Fibroblast of skin of back (primary cell): ENCODE data around the gene TOM1L2.

Source experiments
- DNase-seq: peaks from one replicate; pipeline ENCODE4 v3.0.0-alpha.2; 2013

Gene TOM1L2

DNA sequence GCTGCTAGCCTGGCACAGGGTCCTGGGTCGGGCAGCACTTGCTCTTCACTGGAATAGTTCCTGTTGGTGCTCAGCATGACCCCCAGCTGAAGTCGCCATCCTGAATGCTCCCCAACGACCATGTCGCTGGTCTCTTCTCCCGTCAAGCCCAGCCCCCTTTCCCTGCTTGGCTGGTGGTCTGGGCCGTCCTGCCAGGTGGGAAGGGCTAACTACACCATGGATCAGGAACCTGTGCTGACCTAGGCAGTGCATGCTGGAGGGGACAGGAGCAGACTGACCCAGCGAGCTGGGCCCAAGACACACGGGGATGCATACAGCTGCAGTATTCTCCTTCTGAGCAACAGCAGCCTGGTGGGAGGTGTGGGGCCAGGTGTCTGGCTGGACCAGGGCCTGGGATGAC is 126.2 kb downstream of the TOM1L2 start:
- no peak for DNase-seq

DNA sequence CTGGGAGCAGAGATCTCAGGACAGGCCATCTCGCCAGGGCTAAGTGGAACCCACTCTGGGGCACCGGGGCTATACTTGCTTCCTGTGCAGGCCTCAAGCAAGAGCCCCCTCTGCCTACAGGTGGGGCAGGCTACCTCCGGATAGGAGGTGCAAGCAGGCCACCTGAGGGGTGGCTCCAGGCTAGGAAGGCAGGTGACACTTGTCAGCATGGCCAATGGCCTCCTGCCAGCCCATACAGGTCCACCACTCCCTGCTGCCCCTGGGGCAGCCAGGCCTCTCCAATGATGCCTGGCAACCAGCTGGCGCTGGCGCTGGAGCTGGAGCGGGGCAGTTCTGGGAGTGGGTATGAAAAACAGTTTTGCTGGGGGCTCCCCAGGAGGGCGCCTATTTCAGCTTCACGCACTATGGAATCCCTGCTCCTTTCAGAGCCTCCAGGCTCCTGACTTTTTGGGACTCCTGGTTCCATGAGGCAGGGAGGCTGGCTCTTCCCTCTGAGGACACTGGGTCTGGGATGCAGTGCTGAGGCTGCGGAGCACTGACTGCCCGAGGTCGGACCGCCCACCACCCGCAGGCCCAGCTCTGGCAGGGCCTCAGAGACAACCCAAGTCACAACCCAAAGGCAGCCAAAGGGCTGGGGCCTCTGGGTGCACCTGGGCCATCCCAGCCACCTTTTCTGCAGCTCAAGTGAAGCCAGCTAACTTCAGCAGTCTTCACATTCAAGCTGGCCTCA is 127.0 kb downstream of the TOM1L2 start:
- DNase-seq: no peak

DNA sequence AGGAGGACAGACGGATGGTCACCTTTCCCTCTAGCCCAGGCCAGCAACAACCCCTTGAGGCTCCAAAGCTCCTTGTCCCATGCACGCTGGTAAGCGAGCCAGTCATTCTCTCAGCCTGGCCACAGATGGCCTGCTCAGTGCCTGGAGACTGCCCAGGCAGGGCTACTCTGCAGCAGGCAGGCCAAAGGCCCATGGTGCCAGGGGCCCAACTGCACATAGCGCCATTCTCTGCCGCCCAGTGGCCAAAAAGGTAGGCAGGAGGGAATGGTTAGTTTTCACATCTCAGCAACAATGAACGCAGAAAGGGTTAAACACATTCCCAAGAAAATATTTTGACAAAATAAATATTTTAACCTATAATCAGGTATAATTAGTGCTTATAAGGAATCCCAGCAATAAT is 127.7 kb downstream of the TOM1L2 start:
- DNase-seq: no peak

DNA sequence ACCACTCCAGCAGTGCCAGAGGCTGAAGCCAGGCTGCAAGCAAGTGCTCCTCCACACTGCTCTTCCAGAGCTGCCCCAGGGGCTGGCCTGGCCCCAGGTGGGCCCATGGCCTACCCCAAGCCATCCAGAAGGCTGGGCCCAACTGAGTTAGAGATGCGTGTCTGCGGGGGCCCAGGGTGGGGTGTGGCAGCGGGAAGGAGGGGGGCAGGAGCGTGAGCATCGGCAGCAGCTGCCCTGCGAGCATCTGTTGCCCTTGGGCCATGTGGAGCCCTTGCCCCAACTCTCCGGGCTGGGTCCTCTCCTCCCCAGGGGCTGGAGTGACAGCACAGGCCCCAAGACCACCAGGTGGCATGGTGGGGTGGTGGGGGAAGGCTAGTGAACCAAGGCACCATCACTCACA is 128.1 kb downstream of the TOM1L2 start:
- DNase-seq: no peak

DNA sequence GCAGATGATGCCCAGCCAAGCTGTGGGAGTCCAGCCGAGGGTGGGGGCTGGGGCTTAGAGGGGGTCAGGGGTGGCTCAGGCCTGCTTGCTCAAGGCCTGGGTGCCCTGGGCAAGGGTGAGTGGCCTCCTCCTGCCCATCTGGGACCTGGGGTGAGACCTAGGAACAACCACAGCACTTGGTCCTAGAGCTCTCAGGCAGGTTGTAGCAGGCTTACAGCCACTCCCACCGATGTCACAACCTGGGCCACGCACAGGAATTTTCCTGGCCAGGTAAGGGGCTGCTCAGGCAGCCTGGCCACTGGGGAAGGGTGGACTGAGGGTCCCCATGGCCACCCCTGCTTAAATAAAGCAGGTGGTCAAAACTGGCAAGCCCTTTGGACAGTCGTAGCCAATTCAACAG is 129.1 kb downstream of the TOM1L2 start:
- no peak for DNase-seq

DNA sequence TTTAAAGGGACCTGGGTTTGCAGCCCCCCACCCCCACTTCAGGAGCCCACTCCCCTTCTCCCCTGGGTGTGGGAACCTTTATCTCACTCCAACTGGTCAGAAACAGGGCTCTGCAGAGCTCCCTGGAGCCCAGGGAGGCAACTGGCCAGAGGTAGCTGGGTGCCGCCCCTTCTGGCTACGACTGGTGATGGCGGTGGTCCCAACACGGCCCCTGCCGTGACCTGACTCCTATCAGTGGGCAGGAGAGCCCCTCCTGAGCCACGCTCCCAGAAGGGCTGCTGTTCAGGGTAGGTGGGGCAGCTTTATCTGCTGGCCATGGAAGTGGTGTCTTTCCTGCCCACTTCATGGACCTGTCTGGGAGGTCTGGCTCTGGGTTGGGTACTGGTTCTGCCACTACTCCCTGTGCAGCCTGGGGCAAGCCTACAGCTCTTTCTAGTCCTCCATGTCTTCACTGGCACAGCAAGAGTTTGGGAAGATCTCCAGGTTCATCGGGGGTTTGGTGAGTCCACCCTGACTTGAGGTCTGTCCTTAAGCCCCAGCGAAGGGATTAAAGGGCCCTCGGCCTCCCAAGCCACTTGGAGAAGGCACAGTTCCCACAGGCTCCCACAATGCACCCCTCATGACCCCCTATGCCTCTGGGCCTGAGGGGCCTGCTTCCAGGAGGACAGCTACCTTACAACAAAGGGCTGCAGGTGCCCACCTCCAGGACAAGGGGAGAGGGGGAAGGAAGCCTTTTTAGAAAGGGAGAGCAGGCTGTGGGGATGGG is 129.9 kb downstream of the TOM1L2 start:
- no peak for DNase-seq

DNA sequence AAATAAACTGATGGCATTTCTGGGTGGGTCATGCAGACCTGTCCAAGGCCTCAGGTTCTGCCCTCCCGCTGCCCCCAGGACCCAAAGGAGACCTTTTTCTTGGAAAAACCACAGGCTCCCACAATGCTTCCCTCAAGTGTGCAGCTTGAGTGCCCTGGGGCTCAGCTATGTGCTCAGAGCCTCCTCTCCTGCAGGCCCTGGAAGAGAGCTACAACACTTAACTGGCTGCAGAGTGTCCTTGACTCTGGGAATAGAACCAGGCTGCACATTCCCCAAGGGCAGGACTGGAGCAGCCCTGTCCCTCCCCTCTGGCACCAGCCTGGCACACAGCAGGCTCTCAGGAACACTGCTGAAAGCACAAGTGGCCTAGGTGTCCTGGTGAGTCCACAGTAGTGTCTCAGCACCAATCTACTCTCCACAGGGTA is 130.6 kb downstream of the TOM1L2 start:
- DNase-seq: no peak

DNA sequence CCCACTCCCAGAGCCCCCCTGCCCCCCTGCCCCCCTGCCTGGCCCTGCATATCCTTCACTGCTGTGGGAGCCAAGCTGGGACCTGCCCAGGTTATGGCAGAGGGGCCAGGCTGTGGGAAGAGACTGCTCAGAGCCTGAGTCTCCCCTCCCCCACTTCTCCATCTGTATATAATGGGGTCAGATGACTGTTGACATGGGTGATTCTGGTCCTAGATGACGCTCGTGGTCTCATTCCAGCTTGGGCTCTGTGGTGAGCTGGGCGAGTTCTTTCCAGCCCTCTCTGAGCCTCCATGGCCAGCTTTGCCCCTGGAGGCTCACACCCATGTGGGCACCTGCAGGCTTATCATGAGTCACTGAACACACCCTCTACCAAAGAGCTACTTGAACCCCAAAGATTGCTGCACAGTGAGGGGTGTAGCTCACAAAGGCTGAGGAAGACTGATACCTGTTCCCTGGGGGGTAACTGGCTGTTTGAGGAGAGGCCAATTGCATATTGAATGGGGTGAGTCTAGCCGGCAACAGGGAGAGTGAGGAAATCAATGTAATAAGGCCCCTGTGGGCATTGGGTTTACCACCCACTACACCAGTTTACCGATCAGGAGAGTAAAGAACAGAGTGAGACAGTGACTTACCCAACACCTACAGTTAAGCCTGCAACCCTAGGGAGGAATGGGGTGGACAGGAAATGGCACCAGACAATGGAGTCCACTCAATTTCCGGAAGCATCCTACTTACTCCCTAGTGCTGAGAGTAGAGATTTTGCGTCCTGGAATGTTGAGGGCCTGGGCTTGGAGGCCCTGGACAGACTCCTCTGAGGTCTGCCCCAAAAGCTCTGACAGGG is 131.2 kb downstream of the TOM1L2 start:
- DNase-seq: no peak

DNA sequence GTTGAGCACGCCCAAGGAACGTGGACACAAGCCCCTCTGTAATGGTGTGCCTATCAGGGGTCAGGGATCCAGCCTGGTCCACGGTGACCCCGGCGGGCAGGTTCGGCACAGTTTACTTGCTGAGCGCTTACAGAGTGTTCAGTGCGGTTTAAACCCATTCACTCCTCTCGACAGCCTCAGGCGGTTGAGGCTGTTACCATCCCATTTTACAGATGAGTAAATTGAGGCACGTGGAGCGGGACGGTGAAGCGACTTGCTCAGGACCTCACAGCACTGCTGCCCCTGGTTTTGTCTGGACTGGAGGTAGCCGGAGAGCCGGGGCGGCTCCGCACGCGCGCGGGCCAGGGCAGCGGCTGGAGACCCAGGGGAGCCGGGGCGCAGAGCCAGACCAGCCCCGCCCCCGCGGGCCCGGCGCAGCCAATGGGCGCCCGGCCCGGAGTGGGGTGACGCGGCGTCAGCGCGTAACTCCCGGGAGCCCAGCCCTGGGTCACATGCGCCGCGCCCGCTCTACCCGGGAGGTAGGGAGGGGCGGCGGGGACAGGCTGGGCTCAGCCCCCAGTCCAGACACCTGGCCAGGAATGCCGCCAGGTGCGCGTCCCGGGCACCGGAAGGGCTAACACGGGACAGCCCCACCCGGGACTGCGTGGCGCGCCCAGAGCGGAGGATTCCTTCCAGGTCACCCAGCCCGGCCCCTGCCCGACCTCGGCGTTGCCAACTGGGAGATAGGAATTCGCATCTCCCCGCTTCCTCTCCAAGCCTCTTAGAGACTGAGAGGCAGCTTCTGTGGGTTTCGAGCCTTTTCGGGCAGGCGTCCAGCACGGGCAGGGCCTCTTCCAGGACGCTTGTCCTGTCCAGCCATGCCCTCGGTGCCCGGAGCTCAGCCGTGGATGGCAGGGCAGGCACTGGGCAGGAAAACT is 132.2 kb downstream of the TOM1L2 start:
- DNase-seq: peak; percentile 88

DNA sequence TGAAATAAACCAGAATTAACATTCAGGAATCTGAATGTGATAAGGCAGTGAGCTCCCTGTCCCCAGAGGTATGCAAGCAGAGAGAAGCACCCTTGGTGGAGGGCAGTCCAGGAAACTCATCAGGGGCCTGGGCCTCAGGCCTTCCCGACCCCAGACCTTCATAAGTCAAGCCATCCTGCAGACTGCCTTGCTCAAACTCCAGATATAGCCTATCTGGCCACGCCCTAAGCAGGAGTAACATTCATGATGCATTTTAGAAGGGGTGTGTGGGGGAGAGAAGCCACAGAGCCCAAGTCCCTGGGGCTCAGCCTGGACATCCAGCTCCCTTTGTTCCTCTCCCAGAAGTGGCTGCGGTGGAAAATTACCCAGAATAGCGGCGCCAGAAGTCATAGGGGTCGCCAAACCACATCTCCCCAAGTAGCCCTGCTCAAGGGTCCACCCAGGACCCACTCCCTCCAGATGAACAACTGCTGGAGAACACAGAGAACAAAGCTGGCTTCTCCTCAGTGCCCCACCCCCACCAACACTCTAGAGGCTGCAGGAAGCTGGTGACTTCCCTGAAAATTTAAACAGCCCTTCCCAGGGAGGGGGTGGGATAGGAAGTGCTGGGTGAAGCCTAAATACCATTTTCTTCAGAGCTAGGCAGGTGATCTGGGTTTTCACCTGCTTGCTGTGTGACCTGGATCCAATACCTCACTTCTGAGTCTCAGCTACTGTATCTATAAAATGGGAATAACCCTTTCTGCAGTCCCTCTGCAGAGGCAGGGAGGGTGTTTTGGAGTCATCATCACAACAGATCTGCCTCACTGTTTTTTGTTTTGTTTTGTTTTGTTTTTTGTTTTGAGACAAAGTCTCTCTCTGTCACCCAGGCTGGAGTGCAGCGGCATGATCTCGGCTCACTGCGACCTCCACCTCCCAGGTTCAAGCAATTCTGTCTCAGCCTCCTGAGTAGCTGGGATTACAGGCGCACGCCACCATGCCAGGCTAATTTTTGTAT is 133.9 kb downstream of the TOM1L2 start:
- DNase-seq: peak; percentile 53

DNA sequence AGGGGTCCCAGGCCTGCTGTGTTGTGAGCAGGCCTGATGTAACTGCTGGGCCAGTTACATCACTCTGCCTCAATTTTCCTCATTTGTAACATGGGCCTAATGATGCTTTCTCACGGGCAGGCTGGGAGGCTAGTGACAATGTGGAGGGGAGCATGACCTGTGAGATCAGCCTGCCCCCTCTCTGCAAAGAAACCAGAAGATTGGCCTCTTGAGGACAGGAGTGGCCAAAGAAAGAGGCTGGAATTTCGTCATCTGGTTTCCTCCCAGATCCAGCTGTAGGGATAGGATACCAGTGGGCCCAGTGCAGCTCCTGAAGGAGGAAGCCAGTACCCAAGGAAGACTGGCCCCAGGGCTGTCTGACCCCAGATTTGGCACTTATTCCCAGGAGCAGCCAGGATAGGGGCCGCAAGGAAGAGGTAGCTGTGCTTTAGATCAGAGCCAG is 134.8 kb downstream of the TOM1L2 start:
- peak; percentile 77 for DNase-seq

DNA sequence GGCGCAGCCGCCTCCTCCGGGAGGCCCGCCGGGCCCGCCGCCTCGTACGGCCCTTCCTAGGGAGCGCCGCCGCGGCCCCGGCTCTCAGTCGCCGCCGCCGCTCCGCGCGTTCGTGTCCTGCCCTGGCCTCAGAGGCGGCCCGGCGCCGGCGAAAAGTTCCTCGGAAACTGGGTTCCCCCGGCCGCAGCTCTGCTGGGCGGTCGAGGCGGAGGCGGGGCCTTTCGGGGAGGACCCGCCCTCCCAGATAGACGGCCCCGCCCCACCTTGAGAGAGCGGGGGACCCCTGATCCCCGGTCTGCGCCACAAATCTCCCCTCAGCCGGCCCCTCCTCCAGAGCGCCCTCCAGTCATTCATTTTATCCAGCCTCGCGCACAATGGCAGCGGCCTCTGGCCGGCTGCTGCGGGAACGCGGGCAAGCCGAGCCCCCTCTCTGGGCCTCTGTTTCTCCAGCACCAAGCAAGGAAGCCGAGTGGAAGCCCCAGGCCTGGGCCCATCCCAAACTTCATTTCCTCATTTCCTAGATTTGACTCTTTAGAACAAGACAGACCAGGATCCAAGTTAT is 135.3 kb downstream of the TOM1L2 start, which contains the start of gene SREBF1:
Gene SREBF1 (minus strand): TSS at position 169 of the 562 bp plus-strand sequence. CDS start 169 bp downstream, outside the sequence.
- DNase-seq: peak; percentile 54

DNA sequence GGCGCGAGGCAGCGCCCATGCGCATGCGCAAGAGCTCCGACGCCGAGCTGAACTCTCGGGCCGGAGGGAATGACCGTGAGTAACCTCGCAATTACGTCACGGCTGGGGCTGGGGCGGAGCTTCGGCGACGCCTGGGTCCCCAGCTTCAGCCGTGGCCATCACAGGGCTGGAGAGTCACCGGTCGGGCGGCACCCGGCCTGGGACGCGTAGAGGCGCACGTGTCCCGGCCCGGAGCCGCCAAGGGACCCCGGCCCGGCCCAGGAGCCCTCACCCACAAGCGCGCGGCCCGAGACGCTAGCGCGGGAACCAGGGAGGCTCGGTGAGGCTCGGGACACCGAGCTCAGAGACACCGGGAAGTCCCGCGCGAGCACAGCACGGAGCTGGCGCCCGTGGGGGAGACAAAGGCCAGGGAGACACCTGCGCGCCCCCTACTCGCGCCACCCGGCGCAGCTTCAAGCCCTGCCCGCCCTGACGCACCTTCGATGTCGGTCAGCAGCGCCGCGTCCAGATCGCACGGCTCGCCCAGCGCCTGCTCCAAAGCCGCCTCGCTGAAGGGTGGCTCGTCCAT is 135.9 kb downstream of the TOM1L2 start:
- peak; percentile 95 for DNase-seq

DNA sequence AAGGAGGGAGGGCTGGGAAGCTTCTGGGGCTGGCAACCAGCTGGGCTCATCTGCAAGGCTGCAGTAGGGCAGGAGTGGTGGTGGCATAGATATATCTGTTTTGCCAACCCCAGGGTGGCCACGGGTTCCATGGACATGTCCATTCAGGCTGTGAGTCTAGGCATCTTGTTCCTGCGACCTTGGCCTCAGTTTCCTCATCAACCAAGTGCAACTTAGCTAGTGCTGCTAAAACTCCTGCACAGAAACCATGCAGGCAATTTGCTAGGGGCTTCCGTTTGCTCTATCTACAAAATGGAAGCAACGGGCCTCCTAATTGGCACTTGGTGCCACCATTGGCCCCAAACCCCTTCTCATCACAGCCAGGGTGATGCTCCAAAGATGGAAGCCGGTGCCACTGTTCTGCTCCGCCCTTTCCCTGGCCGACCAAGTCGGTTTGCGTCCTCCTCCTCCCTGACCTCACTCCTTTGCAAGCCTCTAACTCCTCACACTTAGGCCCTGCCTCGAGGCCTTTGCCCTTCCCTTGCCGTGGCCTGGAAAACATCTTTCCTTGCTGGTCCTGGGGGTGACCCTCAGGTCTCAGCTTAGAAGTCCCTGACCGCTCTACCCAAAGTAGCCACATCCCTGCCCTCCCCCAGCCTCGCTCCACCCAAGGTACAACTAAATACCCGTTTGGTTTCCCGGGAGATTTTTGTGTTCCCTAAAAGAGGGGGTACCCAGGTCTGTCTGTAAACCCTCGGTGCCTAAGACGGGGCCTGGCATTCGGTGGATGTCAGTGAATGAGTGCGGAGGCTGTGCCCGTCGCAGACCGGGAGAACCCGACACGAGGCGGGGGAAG is 136.6 kb downstream of the TOM1L2 start:
- no peak for DNase-seq

DNA sequence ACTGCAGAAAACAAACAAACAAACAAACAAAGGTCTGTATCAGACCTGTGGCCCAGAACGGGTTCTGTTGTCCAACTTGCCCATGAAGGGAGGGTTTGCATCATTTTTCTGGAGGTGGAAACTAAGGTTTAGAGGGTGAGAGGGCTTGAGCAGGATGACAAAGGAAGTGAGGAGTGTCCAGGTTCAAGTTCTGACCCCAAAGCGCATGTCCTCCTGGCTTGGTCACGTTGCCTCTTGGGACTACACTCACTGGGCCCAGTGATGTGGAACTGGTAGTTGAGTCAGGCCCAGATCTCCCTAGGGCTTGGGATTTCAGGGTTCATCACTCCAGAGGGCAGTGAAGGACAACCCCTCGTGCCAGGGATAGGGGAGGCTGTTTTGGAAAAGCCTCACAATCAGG is 137.2 kb downstream of the TOM1L2 start:
- no peak for DNase-seq

DNA sequence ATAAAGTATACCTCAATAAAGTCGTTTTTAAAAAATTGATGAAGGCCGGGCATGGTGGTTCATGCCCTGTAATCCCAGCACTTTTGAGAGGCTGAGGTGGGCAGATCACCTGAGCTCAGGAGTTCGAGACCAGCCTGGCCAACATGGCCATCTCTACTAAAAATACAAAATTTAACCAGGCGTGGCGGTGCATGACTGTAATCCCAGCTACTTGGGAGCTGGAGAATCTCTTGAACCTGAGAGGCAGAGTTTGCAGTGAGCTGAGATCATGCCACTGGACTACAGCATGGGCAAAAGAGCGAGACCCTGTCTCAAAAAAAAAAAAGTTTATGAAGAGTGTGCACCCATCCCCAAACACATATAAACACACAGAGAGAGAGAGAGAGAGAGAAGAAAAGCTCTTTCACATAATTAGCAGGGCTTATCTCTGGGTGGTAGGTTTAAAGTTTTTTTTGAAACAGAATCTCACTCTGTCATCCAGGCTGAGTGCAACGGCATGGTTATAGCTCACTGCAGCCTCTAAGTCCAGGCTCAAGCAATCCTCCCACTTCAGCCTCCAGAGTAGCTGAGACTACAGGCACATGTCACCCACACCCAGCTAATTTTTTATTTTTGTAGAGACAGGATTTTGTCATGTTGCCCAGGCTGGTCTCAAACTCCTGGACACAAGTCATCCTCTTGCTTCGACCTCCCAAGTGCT is 138.4 kb downstream of the TOM1L2 start:
- no peak for DNase-seq

DNA sequence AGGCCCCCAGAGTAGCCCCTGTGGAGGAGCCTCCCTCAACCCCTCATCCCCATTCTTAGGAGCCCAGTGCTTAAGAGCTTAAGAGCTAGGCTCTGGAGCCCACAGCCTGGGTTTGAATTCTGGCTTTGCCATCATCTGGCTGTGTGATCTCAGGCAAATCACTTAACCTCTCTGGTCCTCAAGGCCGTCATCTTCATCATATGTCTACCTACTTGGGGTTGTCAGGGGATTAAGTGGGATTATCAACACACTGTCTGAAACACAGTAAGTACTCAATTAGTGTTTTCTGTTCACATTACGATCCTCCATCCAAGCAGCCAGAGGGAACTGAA is 140.2 kb downstream of the TOM1L2 start:
- no peak for DNase-seq
